Stimulated activated CD8-positive, alpha-beta memory T cell treated with anti-CD3 and anti-CD28 coated beads, Interleukin-4, amount 100 ng/mL, for 24 hours (primary cell): Measurements from ENCODE around the gene FCER1G.
"Not testable (repeated sequence)": the region's sequence is repeated elsewhere in the genome, so short reads cannot be mapped to it uniquely, and the experiment has no call there.

ENCODE experiments used
- DNase-seq: peaks from one replicate; pipeline ENCODE4 v3.0.0-alpha.2; 2020; ENCODE audit warnings: low read depth

Gene FCER1G

GRCh38 chr1:161233102-161233501, 18.0 kb downstream of the FCER1G start:
- no peak for DNase-seq

- DNase-seq: no peak
These were observed 21.1 kb downstream of the FCER1G start for GRCh38 chr1:161235957-161236775.

- DNase-seq: no peak
These were observed 23.0 kb downstream of the FCER1G start, which contains the start of gene NR1I3 for GRCh38 chr1:161238039-161238473. Gene NR1I3 (minus strand): TSS chr1:161238203. CDS start chr1:161236565, 1,638 bp downstream.

GRCh38 chr1:161241682-161242081, 26.6 kb downstream of the FCER1G start:
- DNase-seq: no peak

GRCh38 chr1:161242313-161242712, 27.2 kb downstream of the FCER1G start:
- no peak for DNase-seq

- DNase-seq: no peak
These were observed 29.8 kb downstream of the FCER1G start for GRCh38 chr1:161244888-161245287.

GRCh38 chr1:161250100-161250499, 35.0 kb downstream of the FCER1G start:
- DNase-seq: not testable (repeated sequence)

GRCh38 chr1:161250829-161251228, 35.7 kb downstream of the FCER1G start:
- DNase-seq: no peak

GRCh38 chr1:161251579-161251978, 36.5 kb downstream of the FCER1G start:
- no peak for DNase-seq

- DNase-seq: not testable (repeated sequence)
These were observed 40.2 kb downstream of the FCER1G start for GRCh38 chr1:161255302-161255701.

GRCh38 chr1:161255955-161256520, 40.9 kb downstream of the FCER1G start:
- not testable (repeated sequence) for DNase-seq

- DNase-seq: not testable (repeated sequence)
These were observed 42.0 kb downstream of the FCER1G start for GRCh38 chr1:161257109-161257508.

GRCh38 chr1:161258439-161259344, 43.6 kb downstream of the FCER1G start, which contains the start of gene PCP4L1:
Gene PCP4L1 (plus strand): TSS chr1:161258745. CDS start chr1:161258975, 230 bp downstream.
- DNase-seq: peak; percentile 22

GRCh38 chr1:161259345-161259702, 44.2 kb downstream of the FCER1G start:
- no peak for DNase-seq

GRCh38 chr1:161259765-161260164, 44.7 kb downstream of the FCER1G start:
- DNase-seq: no peak

GRCh38 chr1:161260376-161261260, 45.5 kb downstream of the FCER1G start:
- DNase-seq: no peak

GRCh38 chr1:161261261-161262235, 46.5 kb downstream of the FCER1G start:
- DNase-seq: no peak

- DNase-seq: no peak
These were observed 50.2 kb downstream of the FCER1G start for GRCh38 chr1:161265305-161265704.

GRCh38 chr1:161266202-161266601, 51.1 kb downstream of the FCER1G start:
- DNase-seq: no peak

- DNase-seq: no peak
These were observed 51.7 kb downstream of the FCER1G start for GRCh38 chr1:161266836-161267235.
